GM12873 (cell line): Measurements from ENCODE around the gene STK4.

Experiments used
- TF ChIP-seq, protein P1 (sequence below): IDR thresholded peaks from 2 replicates; pipeline ENCODE4 v1.5.1; 2012; ENCODE audit warnings: low read depth, mild to moderate bottlenecking, moderate library complexity, low read length, control low read depth; ENCODE audit not compliant: insufficient read depth; ENCODE audit errors: missing control alignments

The STK4 gene

DNA sequence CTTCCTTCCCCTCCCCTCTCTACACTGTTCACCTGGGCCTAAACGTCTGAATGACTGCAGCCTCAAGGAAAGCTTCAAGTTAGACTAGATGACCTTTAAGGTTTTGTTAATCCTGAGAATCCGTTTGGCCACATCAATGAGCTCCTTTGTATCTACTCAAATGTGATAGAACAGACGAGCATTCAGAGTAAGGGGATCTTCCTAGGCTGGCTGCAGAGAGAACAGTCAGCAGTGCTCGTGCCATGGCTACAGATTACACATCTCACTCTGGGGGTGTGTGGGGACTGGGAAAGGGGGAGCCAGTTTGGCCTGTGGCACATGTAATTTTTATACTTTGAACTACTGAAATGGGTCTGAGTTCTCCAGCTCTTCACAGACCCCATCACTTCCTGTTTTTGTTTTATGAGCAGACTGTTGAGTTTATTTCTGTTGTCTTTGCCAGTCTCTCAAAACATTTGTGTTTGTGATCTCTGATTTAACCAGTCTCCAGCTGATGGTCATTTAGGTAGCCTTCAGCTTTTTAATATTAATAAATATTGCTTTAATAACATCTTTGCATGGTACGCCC lies 83.7 kb downstream of the STK4 start:
- TF ChIP-seq, protein P1, sequence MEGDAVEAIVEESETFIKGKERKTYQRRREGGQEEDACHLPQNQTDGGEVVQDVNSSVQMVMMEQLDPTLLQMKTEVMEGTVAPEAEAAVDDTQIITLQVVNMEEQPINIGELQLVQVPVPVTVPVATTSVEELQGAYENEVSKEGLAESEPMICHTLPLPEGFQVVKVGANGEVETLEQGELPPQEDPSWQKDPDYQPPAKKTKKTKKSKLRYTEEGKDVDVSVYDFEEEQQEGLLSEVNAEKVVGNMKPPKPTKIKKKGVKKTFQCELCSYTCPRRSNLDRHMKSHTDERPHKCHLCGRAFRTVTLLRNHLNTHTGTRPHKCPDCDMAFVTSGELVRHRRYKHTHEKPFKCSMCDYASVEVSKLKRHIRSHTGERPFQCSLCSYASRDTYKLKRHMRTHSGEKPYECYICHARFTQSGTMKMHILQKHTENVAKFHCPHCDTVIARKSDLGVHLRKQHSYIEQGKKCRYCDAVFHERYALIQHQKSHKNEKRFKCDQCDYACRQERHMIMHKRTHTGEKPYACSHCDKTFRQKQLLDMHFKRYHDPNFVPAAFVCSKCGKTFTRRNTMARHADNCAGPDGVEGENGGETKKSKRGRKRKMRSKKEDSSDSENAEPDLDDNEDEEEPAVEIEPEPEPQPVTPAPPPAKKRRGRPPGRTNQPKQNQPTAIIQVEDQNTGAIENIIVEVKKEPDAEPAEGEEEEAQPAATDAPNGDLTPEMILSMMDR = no peak

DNA sequence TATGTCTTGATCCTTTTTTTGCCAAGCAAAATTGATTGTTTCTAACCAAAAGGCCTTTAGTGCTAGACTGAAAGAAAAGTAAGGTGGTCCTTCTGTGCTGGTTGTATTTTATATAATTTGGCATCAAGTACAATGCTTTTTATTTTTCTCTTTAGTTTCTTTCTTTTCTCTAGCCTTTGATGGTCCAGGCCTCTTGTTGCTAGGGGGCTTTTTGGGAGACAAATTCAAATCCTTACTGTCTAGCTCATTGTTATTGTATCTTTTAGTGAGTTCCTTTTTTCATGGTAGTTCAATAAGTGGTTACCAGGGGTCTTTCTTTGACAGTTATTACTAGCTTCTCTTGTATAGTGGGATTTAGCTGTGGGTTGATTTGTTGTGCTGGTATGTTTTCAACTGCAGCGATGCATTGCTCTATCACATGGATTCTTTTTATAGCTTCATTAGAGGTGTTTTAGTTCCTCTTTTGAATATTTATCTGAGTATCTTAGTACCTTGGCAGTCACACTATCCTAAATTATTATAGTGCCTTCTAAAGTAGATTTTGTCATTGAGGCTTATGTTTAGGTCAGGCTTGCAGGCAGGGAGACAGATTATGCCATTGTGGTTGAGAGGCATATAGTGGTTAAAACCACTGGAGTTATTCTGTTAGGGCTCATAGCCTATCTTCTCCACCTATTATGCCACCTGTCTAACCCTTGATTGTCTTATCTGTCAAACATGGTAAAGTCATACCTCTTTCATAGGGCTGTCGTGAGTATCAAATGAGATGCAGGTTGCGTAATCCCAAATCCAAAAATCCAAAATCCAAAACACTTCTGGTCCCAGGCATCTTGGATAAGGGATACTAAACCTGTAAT lies 85.1 kb downstream of the STK4 start:
- TF ChIP-seq, protein P1 = no peak

DNA sequence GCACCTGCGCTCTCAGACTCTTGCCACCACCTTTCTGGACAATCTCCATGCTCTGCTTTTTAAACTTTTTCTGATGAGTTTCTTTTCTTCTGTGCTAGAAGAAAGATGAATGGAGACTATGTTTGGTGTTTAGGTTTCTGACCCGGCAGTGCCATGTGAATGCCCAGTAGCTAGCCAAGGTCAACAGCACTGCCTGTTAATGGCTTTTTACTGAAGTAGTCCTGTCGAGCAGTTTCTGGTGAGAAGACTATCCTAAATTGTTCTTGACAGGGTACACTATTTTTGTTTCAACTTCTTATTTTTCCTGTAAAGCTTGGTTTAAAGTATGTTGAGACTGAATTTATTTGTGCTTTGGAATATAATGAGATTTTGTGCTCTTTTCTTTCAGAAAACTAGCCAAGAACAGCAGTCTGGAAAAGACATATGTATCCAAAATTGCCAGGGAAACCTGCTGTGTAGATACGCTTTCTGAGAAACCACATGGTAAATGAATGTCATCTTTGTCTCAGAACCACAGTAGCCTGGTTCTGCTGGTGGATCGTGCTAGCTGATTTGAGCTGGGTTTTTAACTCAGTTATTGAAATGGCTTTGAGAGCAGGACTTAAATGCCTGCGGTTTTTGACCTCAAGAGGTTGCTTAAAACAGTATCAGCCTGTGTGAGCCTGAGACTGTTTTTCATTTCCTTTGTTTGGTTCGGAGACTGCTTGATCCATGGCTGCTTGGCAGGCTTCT lies 86.6 kb downstream of the STK4 start:
- TF ChIP-seq, protein P1 = no peak

DNA sequence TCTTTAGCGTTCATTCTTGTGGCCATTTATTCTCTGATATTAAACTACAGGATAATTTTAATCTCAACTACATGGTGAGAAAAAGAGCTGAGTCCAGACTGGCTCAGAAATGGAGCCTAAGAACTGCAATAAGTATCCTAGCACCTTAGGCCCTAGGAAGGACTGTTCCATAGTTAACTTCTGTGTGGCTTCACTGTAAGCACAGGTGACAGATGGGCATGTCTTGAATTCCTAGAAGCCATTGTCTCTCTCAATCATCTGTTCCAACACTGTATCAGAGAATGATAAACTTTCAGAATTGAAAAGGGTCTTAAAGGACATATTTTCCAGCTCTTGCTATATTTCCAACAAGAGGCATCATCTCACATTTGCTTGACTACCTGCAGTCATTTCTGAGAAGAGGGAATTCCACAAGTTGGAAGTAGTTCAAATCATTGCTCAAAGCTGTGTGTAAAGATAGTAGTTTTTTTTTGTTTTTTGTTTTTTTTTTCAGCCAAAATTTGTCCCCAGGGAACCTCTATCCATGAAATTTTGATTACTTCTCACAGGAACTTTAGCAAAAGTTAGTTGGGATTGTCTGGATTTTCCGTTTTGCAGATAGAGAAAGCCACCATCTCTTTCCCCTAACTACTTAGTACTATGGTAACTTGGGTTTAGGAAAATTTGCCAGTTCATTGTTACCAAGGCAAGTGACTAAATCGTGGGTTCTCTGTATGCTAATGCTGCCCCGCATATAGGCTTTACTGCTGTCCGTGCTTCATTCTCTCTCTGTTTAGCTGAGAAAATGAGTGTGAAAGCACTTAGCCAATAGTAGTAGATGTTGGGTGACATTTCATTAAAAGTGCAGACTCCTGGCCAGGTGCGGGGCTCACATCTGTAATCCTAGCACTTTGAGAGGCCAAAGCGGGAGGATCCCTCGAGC lies 87.4 kb downstream of the STK4 start:
- TF ChIP-seq, protein P1 = no peak

DNA sequence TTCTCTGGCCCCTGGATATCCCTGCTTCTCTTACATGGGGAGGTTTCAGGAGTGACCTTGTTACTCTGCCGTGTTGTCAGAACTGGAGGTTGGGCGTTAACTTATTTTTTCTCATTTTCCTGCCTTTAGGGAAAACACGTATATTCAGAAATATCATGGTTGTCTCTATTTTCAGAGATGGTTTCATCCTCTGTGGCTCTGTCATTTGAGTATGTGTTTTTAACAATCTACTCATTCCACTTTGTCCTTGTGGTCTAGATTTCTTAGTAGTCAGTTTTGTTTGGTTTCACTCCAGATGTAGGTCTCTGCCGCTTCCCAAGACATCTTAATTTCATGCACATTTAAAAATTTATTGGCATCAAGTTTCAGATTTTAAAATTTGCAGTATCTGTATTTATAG lies 88.7 kb downstream of the STK4 start:
- TF ChIP-seq, protein P1 = no peak

DNA sequence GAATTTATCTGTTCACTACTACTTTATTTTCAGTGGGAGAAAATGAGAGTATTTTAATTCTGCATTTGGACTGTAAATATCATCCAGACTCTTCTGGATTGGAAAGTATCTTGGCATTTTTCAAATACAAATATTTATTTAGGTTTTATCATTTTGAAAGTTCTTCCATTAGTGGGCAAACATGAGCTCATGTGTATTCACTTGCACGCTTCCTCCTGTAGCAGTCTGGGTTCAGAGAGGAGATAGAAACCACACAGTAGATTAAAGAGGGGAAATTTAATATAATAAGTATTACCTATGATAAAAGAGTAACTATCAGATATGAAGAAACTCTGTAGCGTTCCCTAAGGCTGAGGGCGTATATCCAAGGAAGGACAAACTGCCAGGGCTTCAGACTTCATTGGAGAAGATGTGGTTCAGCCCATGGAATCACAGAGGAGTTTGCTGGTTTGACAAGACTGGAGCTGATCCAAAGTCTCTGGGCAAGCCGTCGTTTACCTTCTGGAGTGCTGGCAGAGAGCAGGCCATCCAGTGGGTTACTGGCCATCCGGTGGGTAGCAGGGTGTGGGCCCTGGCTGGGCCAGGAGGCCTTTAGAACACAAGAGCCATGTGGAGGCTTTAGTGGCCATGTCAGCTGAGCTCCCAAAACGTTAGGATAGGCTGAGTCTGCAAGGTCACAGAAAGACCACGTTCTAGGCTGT lies 90.3 kb downstream of the STK4 start:
- TF ChIP-seq, protein P1 = no peak
